DOHH2 (cell line): ENCODE measurements around the gene CDC6.

ENCODE experiments used
- H3F3A ChIP-seq: fragments of 200-600 bp; sonication (generic), shearing (Covaris generic); 2 replicates; pipeline ENCODE4 v1.6.0; 2016; ENCODE audit warnings: antibody characterized with exemption, mild to moderate bottlenecking; ENCODE audit not compliant: control insufficient read depth, insufficient read depth
- H3K27ac ChIP-seq: fragments of 200-600 bp; sonication (generic); 2 replicates; pipeline ENCODE4 v1.5.1; 2014; ENCODE audit warnings: low read depth, mild to moderate bottlenecking, low read length, moderate library complexity
- H3K27me3 ChIP-seq: fragments of 200-600 bp; sonication (generic); 2 replicates; pipeline ENCODE4 v1.6.1; 2014; ENCODE audit warnings: mild to moderate bottlenecking, low read length, mixed read lengths; ENCODE audit not compliant: control insufficient read depth
- H3K36me3 ChIP-seq: fragments of 200-600 bp; sonication (generic); 2 replicates; pipeline ENCODE4 v1.6.1; 2014; ENCODE audit warnings: mild to moderate bottlenecking, low read length, moderate library complexity, mixed read lengths; ENCODE audit not compliant: control insufficient read depth
- H3K4me1 ChIP-seq: fragments of 200-600 bp; sonication (generic); 2 replicates; pipeline ENCODE4 v1.6.1; 2014; ENCODE audit warnings: mild to moderate bottlenecking, low read length, mixed read lengths; ENCODE audit not compliant: control insufficient read depth
- H3K4me2 ChIP-seq: fragments of 200-600 bp; sonication (generic); 2 replicates; pipeline ENCODE4 v1.6.0; 2014; ENCODE audit warnings: mild to moderate bottlenecking, low read length, moderate library complexity
- H3K4me3 ChIP-seq: fragments of 200-600 bp; sonication (generic); 2 replicates; pipeline ENCODE4 v1.5.1; 2014; ENCODE audit warnings: mild to moderate bottlenecking, low read length, mixed read lengths
- H3K79me2 ChIP-seq: fragments of 200-600 bp; sonication (generic); 2 replicates; pipeline ENCODE4 v1.6.1; 2014; ENCODE audit warnings: mild to moderate bottlenecking, low read length, mixed read lengths; ENCODE audit not compliant: control insufficient read depth
- H3K9me2 ChIP-seq: fragments of 200-600 bp; sonication (generic); replicated peaks from 2 replicates; pipeline ENCODE4 v1.6.1; 2014; ENCODE audit warnings: mild to moderate bottlenecking, low read length, mixed read lengths; ENCODE audit not compliant: control insufficient read depth
- H3K9me3 ChIP-seq: fragments of 200-600 bp; sonication (generic); 2 replicates; pipeline ENCODE4 v1.6.1; 2014; ENCODE audit warnings: antibody characterized with exemption, low read length, mixed read lengths; ENCODE audit not compliant: control insufficient read depth, insufficient read depth
- H4K20me1 ChIP-seq: fragments of 200-600 bp; sonication (generic); 2 replicates; pipeline ENCODE4 v1.6.0; 2014; ENCODE audit warnings: low read depth, mild to moderate bottlenecking, antibody characterized with exemption, low read length, moderate library complexity; ENCODE audit not compliant: control insufficient read depth, insufficient read depth
- EZH2phosphoT487 ChIP-seq: fragments of 200-600 bp; sonication (generic); IDR thresholded peaks from 2 replicates; pipeline ENCODE4 v1.6.1; 2017; ENCODE audit warnings: borderline replicate concordance, mild to moderate bottlenecking, antibody characterized with exemption, low read length, moderate library complexity, mixed read lengths
- TF ChIP-seq, protein P1 (sequence below): fragments of 200-600 bp; sonication (generic); IDR thresholded peaks from one replicate; pipeline ENCODE4 v1.5.1; 2014; ENCODE audit warnings: antibody characterized with exemption, mild to moderate bottlenecking, low read depth, low read length; ENCODE audit not compliant: poor library complexity, severe bottlenecking

Gene CDC6

DNA sequence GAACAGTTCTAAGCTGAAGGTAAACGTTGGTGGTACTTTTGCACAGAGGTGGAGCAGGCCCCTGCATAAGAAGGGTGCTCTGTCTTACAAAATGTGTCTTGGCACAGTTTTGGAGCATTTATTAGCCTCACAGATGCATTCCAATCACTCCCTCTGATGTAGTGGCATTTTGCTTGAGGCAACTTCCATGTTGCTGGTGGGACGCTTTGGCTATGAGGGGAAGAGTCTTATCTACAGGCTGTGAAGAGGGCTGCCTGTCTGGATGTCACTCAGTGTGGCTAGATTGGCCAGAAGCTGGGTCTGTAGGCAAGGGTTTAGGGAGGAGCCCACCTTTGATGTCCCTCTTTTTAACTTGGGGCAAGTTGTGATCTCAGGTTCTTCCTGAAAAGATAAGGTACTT, 18.7 kb downstream of the CDC6 start:
- peaks cover 29% of the 10 kb centered on the region for H3F3A ChIP-seq
- no peaks in the 10 kb centered on the region for H3K9me3 ChIP-seq
- no peak overlapping the region for H3K4me3 ChIP-seq

DNA sequence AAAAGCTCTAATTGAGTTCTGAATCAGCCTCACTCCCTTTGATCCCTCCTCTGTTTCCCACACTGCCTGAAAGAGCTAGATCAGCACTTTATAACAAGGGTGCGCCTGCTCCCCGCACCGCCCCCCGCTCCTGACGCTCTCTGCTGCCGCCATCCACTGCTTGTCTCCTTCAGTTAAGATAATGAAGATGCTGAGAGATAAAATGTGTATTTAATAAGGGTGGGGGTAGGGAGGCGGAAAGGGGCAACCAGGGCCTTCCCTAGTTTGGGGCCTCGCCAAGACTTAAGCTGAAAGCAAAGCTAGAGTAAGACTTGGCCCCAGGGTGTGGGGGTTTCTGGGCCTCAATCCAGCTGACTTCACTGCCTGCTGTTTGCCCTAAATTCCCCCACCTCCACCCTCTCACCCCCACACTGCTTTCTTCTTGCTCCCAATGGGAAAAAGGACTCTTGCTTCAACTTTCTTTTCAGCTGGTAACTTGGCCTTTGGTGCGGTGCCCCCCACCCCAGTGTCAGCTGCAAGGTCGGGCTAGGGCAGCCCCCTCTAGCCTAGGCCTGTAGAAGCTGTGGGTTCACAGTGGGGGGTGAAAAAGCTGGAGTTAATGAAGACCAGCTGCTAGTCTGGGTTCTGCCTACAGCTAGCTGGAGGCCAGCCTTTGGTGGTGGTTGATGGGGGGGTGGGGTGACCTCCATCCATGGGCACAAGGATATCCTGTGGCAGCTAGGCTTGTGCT, 19.5 kb downstream of the CDC6 start:
- TF ChIP-seq EZH2phosphoT487 = no peak
- TF ChIP-seq, protein P1, sequence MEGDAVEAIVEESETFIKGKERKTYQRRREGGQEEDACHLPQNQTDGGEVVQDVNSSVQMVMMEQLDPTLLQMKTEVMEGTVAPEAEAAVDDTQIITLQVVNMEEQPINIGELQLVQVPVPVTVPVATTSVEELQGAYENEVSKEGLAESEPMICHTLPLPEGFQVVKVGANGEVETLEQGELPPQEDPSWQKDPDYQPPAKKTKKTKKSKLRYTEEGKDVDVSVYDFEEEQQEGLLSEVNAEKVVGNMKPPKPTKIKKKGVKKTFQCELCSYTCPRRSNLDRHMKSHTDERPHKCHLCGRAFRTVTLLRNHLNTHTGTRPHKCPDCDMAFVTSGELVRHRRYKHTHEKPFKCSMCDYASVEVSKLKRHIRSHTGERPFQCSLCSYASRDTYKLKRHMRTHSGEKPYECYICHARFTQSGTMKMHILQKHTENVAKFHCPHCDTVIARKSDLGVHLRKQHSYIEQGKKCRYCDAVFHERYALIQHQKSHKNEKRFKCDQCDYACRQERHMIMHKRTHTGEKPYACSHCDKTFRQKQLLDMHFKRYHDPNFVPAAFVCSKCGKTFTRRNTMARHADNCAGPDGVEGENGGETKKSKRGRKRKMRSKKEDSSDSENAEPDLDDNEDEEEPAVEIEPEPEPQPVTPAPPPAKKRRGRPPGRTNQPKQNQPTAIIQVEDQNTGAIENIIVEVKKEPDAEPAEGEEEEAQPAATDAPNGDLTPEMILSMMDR = no peak
- Histone ChIP-seq H3K36me3 (peaks cover 34% of the 10 kb centered on the region), H3K9me2 (no peaks in the 10 kb centered on the region), H3K4me1 (peaks cover 41% of the 10 kb centered on the region), H3K79me2 (peaks cover 9% of the 10 kb centered on the region), H3K4me3 (no peak overlapping the region), H3F3A (peaks cover 23% of the 10 kb centered on the region), H4K20me1 (peaks cover 13% of the 10 kb centered on the region; the same call in 1 of the 2 replicates), H3K27me3 (no peaks in the 10 kb centered on the region), H3K27ac (no peak overlapping the region), H3K9me3 (no peaks in the 10 kb centered on the region), H3K4me2 (no peak overlapping the region)

More for the DNA sequence above, 18.7 kb downstream of the CDC6 start:
- Histone ChIP-seq H3K27me3 (no peaks in the 10 kb centered on the region), H3K36me3 (peaks cover 41% of the 10 kb centered on the region), H3K4me2 (no peak overlapping the region), H4K20me1 (peaks cover 13% of the 10 kb centered on the region; the same call in 1 of the 2 replicates), H3K4me1 (peaks cover 33% of the 10 kb centered on the region), H3K79me2 (peaks cover 9% of the 10 kb centered on the region), H3K9me2 (no peaks in the 10 kb centered on the region), H3K27ac (no peak overlapping the region)
- no peak for TF ChIP-seq EZH2phosphoT487
- TF ChIP-seq, protein P1 = no peak

DNA sequence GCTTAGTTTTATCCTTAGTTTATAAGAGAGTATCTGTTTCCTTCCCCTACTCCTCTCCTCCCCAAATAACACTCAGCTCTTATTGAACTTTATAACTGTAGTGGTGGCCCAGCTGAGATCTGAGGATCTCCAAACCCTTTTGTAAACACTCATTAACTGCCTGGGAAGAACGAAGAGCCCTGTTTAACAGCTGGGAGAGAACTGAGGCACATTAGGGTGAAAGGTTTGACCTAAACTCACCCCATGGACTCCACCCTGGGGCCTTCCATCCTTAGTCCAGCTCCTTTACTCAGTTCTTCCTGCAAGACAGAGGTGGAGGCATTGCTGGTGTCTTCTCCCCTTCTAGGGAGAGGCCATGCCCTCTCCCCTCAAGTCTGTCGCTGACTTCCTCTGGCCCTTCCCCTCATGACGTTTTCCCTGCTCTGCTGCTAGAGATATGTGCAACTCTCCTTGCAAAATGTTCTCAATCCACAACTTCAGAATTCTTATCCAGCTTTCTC, 20.1 kb downstream of the CDC6 start:
- H3K9me3 ChIP-seq = no peaks in the 10 kb centered on the region
- H3K4me3 ChIP-seq = no peak overlapping the region
- H3K36me3 ChIP-seq = peaks cover 27% of the 10 kb centered on the region
- TF ChIP-seq, protein P1 = no peak
- no peak for TF ChIP-seq EZH2phosphoT487
- peaks cover 9% of the 10 kb centered on the region for H3K79me2 ChIP-seq
- H3K27me3 ChIP-seq = no peaks in the 10 kb centered on the region
- H3K4me2 ChIP-seq = no peak overlapping the region
- no peak overlapping the region for H3K27ac ChIP-seq
- H3K9me2 ChIP-seq = no peaks in the 10 kb centered on the region
- H3K4me1 ChIP-seq = peaks cover 47% of the 10 kb centered on the region
- peaks cover 18% of the 10 kb centered on the region for H3F3A ChIP-seq
- H4K20me1 ChIP-seq = peaks cover 13% of the 10 kb centered on the region; the same call in 1 of the 2 replicates
